ENCODE data around the gene RPL38. TPM values are rescaled to one million over a fixed set of nuclear protein-coding genes. Genes with fewer than 3 reads are reported as not detected.
A peak's percentile ranks its signal among the peaks of the same experiment; 100 is the strongest.

Gene RPL38
- total RNA-seq, 4 donors from 2014 or later: 224 to 564 (median 403) TPM

GRCh38 chr17:74230896-74231295, 27.4 kb downstream of the RPL38 start:
- TF ChIP-seq CTCF (IDR thresholded peaks at IDR 0.05) (no peak), POLR2A (IDR thresholded peaks at IDR 0.05) (no peak)
- intact Hi-C loops (cut with DNase I): no loop called here
- DNase-seq: no peak

GRCh38 chr17:74231928-74232907, 28.7 kb downstream of the RPL38 start:
- H3K36me3 ChIP-seq: peaks cover 0 to 14% (median 0%) of the 10 kb centered on the region in 3 donors
- H3K27ac ChIP-seq: no peak overlapping the region
- 56 to 76% methylated on average over 6 to 7 of the region's 17 CpGs for WGBS, 2 donors
- H3K4me1 ChIP-seq: peaks cover 0 to 4% (median 0%) of the 10 kb centered on the region in 3 donors
- no peaks in the 10 kb centered on the region for H3K27me3 ChIP-seq
- H3K4me3 ChIP-seq: no peak overlapping the region
- no peaks in the 10 kb centered on the region for H3K9me3 ChIP-seq
- intact Hi-C loops (cut with DNase I): no loop called here
- DNase-seq: no peak
- TF ChIP-seq POLR2A (IDR thresholded peaks at IDR 0.05): no peak

More at GRCh38 chr17:74230896-74231295, 27.4 kb downstream of the RPL38 start:
- Histone ChIP-seq H3K4me3 (no peak overlapping the region), H3K27me3 (no peaks in the 10 kb centered on the region), H3K36me3 (peaks cover 0 to 14% (median 0%) of the 10 kb centered on the region in 3 donors), H3K4me1 (peaks cover 0 to 2% (median 0%) of the 10 kb centered on the region in 3 donors), H3K27ac (no peak overlapping the region), H3K9me3 (no peaks in the 10 kb centered on the region)
- whole genome bisulfite sequencing, 2 donors: 89 to 94% methylated on average over 7 to 8 of the region's 16 CpGs

GRCh38 chr17:74233937-74234336, 30.5 kb downstream of the RPL38 start:
- Histone ChIP-seq H3K36me3 (peaks cover 0 to 22% (median 0%) of the 10 kb centered on the region in 3 donors), H3K4me1 (peaks cover 0 to 4% (median 0%) of the 10 kb centered on the region in 3 donors), H3K27ac (no peak overlapping the region), H3K27me3 (no peaks in the 10 kb centered on the region), H3K9me3 (no peaks in the 10 kb centered on the region), H3K4me3 (no peak overlapping the region)
- no peak for TF ChIP-seq CTCF (IDR thresholded peaks at IDR 0.05)
- no peak for TF ChIP-seq POLR2A (IDR thresholded peaks at IDR 0.05)
- intact Hi-C loops (cut with DNase I): no loop called here
- WGBS, 2 donors: 89% methylated on average over 6 of the region's 8 CpGs; no CpG with 5 or more reads in 1 of the 2 donors
- DNase-seq: no peak

- TF ChIP-seq CTCF (IDR thresholded peaks at IDR 0.05) (no peak), POLR2A (IDR thresholded peaks at IDR 0.05) (no peak)
- Histone ChIP-seq H3K4me1 (peaks cover 0 to 4% (median 0%) of the 10 kb centered on the region in 3 donors), H3K9me3 (no peaks in the 10 kb centered on the region), H3K27ac (peak overlapping the region in 2 of 4 donors; percentile 4 to 54), H3K27me3 (no peaks in the 10 kb centered on the region), H3K36me3 (peaks cover 0 to 22% (median 0%) of the 10 kb centered on the region in 3 donors), H3K4me3 (no peak overlapping the region)
- no peak for DNase-seq
- 57 to 69% methylated on average over 1 of the region's 1 CpG for WGBS, 2 donors
- intact Hi-C loops (cut with DNase I): no loop called here
Observed at GRCh38 chr17:74234486-74234885, 31.0 kb downstream of the RPL38 start.

GRCh38 chr17:74235040-74235581, 31.6 kb downstream of the RPL38 start:
- intact Hi-C loops (cut with DNase I): no loop called here
- H3K4me3 ChIP-seq: no peak overlapping the region
- no peak for TF ChIP-seq CTCF (IDR thresholded peaks at IDR 0.05)
- TF ChIP-seq POLR2A (IDR thresholded peaks at IDR 0.05): no peak
- peaks cover 0 to 22% (median 0%) of the 10 kb centered on the region in 3 donors for H3K36me3 ChIP-seq
- DNase-seq: no peak
- peaks cover 0 to 4% (median 0%) of the 10 kb centered on the region in 3 donors for H3K4me1 ChIP-seq
- peak overlapping the region in 2 of 4 donors; percentile 4 to 54 for H3K27ac ChIP-seq
- no peaks in the 10 kb centered on the region for H3K9me3 ChIP-seq
- H3K27me3 ChIP-seq: no peaks in the 10 kb centered on the region
- 49 to 60% methylated on average over 11 to 12 of the region's 19 CpGs for WGBS, 2 donors

All from esophagus squamous epithelium (tissue), 5 donors.